Epithelial cell of proximal tubule (primary cell): Measurements from ENCODE around the gene CREB3. TPM values are rescaled to one million over a fixed set of nuclear protein-coding genes. Genes with fewer than 3 reads are reported as not detected.

ENCODE experiments used
- DNase-seq: peaks from one replicate; pipeline ENCODE4 v3.0.0-alpha.2; 2011; ENCODE audit warnings: low read depth
- H3K4me3 ChIP-seq: 2 replicates; pipeline ENCODE4 v1.5.1; 2011; ENCODE audit warnings: low read depth, mild to moderate bottlenecking, low read length
- CTCF ChIP-seq: conservative IDR thresholded peaks from 2 replicates; pipeline ENCODE4 v1.5.1; 2012; ENCODE audit warnings: low read depth, mild to moderate bottlenecking, low read length
- total RNA-seq: library from RNA; depleted of rRNA; stranded (reverse); fragments of >200 nt; gene quantifications from 2 replicates; pipeline ENCODE4 v1.2.3, GENCODE V29; 2015

Gene CREB3
- total RNA-seq, 1 donor from 2014 or later: 66.4 TPM

GRCh38 chr9:35756275-35757225, 24.1 kb downstream of the CREB3 start:
- peak overlapping the region; percentile 91 for H3K4me3 ChIP-seq
- peak; percentile 74 for TF ChIP-seq CTCF

GRCh38 chr9:35757226-35757891, 24.9 kb downstream of the CREB3 start:
- peak overlapping the region; percentile 91 for H3K4me3 ChIP-seq
- no peak for DNase-seq
- TF ChIP-seq CTCF: no peak

More at GRCh38 chr9:35756275-35757225, 24.1 kb downstream of the CREB3 start:
- no peak for DNase-seq

- peak overlapping the region; percentile 91 for H3K4me3 ChIP-seq
- no peak for DNase-seq
- no peak for TF ChIP-seq CTCF
Observed at GRCh38 chr9:35757892-35758275, 25.4 kb downstream of the CREB3 start.

- H3K4me3 ChIP-seq: peak overlapping the region; percentile 91
- no peak for TF ChIP-seq CTCF
- no peak for DNase-seq
Observed at GRCh38 chr9:35758475-35759050, 26.1 kb downstream of the CREB3 start.

- no peak for TF ChIP-seq CTCF
- no peak overlapping the region for H3K4me3 ChIP-seq
- no peak for DNase-seq
Observed at GRCh38 chr9:35759795-35760194, 27.3 kb downstream of the CREB3 start.

GRCh38 chr9:35760651-35761050, 28.2 kb downstream of the CREB3 start:
- H3K4me3 ChIP-seq: no peak overlapping the region
- TF ChIP-seq CTCF: no peak
- no peak for DNase-seq
